ENCODE measurements around the gene IFNLR1.

DNA sequence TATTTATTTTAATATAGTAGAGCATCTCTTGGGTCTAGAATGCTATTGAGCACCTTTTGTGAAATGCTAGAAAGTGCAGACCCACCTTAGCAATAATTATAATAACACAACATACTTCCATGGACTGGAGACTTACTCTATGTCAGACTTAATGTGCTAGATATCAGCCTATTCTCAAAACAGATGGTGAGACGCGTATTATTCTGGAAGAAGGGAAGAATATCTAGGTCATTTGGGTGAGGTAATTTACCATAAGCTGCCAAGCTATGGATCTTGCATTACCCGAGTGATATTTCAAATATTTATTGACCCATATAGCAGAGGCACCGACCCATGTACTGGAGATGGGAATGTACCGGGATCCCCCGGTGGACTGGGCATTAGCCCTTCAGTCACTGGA lies 20.6 kb upstream of the IFNLR1 start:
- TF ChIP-seq, protein P1, sequence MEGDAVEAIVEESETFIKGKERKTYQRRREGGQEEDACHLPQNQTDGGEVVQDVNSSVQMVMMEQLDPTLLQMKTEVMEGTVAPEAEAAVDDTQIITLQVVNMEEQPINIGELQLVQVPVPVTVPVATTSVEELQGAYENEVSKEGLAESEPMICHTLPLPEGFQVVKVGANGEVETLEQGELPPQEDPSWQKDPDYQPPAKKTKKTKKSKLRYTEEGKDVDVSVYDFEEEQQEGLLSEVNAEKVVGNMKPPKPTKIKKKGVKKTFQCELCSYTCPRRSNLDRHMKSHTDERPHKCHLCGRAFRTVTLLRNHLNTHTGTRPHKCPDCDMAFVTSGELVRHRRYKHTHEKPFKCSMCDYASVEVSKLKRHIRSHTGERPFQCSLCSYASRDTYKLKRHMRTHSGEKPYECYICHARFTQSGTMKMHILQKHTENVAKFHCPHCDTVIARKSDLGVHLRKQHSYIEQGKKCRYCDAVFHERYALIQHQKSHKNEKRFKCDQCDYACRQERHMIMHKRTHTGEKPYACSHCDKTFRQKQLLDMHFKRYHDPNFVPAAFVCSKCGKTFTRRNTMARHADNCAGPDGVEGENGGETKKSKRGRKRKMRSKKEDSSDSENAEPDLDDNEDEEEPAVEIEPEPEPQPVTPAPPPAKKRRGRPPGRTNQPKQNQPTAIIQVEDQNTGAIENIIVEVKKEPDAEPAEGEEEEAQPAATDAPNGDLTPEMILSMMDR (IDR thresholded peaks at IDR 0.05), result no peak
- no peak for TF ChIP-seq POLR2A (IDR thresholded peaks at IDR 0.05)
